Activated CD4-positive, CD25-positive, alpha-beta regulatory T cell treated with anti-CD3 and anti-CD28 coated beads, Interleukin-2, amount 50 U/mL, for 16 hours (primary cell): ENCODE measurements around the gene REPIN1.

Experiments used
- DNase-seq: peaks from one replicate; pipeline ENCODE4 v3.0.0-alpha.2; 2020; ENCODE audit warnings: low read depth, low spot score

The REPIN1 gene

GRCh38 chr7:150390205-150390604 lies 21.6 kb downstream of the REPIN1 start:
- DNase-seq: no peak

GRCh38 chr7:150393325-150393724 lies 24.7 kb downstream of the REPIN1 start:
- DNase-seq: no peak

- no peak for DNase-seq
Observed at GRCh38 chr7:150396426-150396825, 27.8 kb downstream of the REPIN1 start.

GRCh38 chr7:150396851-150397260 lies 28.2 kb downstream of the REPIN1 start:
- DNase-seq: no peak

GRCh38 chr7:150397346-150398107 lies 28.9 kb downstream of the REPIN1 start:
- DNase-seq: no peak

- DNase-seq: no peak
Observed at GRCh38 chr7:150398108-150398964, 29.7 kb downstream of the REPIN1 start.

GRCh38 chr7:150398965-150399320 lies 30.3 kb downstream of the REPIN1 start:
- DNase-seq: no peak

GRCh38 chr7:150399421-150400007 lies 30.9 kb downstream of the REPIN1 start:
- no peak for DNase-seq

GRCh38 chr7:150400008-150400787 lies 31.6 kb downstream of the REPIN1 start:
- DNase-seq: no peak

GRCh38 chr7:150400788-150401423 lies 32.3 kb downstream of the REPIN1 start:
- DNase-seq: no peak

- DNase-seq: no peak
Observed at GRCh38 chr7:150401424-150401790, 32.8 kb downstream of the REPIN1 start.

- no peak for DNase-seq
Observed at GRCh38 chr7:150401861-150402631, 33.4 kb downstream of the REPIN1 start.

GRCh38 chr7:150402671-150403321 lies 34.2 kb downstream of the REPIN1 start:
- no peak for DNase-seq

GRCh38 chr7:150403376-150404171 lies 35.0 kb downstream of the REPIN1 start:
- no peak for DNase-seq

- no peak for DNase-seq
Observed at GRCh38 chr7:150404172-150404804, 35.7 kb downstream of the REPIN1 start.

GRCh38 chr7:150404805-150405583 lies 36.4 kb downstream of the REPIN1 start:
- peak; percentile 37 for DNase-seq

- DNase-seq: no peak
Observed at GRCh38 chr7:150405584-150406311, 37.1 kb downstream of the REPIN1 start.

- no peak for DNase-seq
Observed at GRCh38 chr7:150406312-150406566, 37.6 kb downstream of the REPIN1 start.
